GM18867 (cell line): ENCODE results near the gene GRM5.

Experiments
- ATAC-seq: cut with Tn5 transposase; IDR thresholded peaks from one replicate; pipeline ENCODE4 v1.9.1; 2021; ENCODE audit warnings: mild to moderate bottlenecking, moderate library complexity; ENCODE audit not compliant: unreplicated experiment

Gene GRM5

GRCh38 chr11:88623531-88623930 lies 442.3 kb downstream of the GRM5 start:
- no peak for ATAC-seq

DNA sequence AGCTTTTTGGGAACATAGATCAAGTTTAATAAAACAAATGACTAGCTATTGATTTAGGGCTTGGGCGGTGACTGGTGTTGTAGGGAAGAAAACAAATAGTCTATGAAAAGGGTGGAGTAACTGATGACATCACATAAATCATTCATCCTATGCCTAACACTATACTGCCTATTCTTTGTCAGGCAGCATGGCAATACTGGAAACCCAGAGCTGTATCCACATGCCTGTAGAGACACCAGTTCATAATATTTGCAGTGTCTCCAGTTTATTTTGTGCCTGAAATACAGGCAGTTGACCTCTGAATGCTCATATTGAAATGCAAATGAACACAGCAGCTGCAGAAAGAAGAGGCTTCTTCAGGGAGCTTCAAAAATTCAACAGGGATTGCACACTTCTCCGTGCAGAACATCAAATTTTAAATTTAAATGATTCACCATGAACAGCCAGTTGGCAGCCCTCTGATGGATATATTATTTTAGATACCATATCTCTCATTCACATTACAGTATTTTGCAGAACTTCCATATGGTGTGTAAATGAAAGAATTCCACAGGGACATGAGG lies 445.1 kb downstream of the GRM5 start:
- no peak for ATAC-seq

DNA sequence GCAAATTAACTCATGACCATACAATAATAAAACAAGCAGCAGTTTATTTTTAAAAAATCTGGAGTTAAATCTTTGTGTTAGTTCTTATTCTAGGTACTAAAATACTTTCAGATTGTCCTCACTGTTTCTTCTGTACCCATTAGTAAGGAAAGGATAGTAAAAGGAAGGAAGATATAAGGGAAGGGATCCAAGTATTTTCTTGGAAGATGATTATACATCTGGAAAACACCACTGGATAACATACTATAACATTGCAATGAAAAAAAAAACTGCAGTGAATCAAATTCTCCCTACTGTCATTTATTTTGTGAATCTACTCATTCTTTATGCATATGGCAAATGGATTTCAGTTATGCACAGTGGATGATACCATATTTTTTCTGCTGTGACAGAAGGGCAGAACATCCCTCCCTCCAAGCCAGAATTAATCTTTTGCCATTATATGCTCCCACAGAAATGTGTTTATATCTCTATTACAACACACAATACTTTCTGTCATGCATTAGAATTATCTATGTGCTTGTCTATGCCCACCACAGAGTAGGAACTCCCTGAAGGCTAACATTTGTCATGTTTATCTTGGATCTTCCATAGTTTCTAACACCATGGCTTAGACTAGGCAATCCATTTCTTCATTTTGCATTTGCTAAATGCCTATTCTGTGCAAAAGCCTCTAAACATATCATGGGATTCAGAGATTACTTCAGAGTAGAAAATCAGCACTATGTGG lies 446.0 kb downstream of the GRM5 start:
- ATAC-seq: no peak

DNA sequence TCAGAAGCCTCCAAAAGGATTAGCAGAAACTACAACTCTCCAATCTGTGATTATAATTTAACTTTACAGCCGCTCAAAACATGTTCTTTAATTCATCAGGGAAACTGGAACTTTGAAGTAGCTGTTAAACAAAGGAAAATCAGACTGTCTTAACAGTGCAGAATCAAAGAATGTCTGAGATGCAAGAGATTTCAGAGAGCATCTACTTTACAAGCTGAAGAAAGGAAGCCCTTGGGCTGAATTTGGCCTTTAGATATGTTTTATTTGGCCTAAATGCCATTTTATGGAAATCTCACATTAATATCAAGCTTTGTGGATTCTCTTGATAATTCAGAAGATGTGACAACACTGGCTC lies 446.7 kb downstream of the GRM5 start:
- ATAC-seq: no peak

GRCh38 chr11:88618327-88619070 lies 447.3 kb downstream of the GRM5 start:
- no peak for ATAC-seq

DNA sequence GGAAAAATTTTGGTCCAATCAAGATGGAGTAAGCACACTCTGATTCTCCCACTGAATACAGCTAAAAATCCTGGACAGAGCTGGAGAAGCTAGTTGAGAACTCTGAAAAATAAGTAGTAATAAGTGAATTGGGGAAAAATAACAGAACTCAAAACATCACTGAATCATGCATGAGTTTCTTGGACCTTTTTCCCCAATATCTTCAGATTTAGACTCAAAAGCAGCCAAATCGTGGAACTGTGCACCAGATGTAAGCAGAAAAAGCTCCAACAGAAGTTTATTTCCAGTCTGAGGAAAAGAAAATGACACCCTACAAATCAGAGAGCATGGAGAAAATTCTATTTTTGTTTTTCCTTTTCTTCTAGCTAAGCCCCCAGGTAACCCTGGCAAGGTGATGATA lies 448.6 kb downstream of the GRM5 start:
- ATAC-seq: no peak

- no peak for ATAC-seq
Observed at GRCh38 chr11:88604260-88604659, 461.5 kb downstream of the GRM5 start.

GRCh38 chr11:88603091-88603867 lies 462.5 kb downstream of the GRM5 start:
- ATAC-seq: no peak

DNA sequence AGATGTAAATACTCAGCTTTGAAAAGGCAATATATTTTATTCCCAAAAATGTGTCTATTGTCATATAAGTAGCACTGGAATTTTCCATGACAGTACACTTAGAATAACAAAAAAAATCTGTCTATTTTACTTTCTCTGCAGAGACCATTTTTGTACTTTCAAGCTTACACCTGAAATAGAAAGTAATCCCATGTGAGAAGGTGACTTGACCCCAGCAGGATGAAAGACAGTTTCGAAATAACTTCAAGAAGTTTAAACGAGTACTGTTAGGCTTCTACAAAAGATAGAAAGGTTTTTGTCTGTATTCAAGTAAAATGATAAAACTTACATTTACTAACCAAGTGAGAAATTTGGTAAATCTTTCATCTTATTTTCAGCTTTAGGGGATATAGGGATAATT lies 468.4 kb downstream of the GRM5 start:
- no peak for ATAC-seq

DNA sequence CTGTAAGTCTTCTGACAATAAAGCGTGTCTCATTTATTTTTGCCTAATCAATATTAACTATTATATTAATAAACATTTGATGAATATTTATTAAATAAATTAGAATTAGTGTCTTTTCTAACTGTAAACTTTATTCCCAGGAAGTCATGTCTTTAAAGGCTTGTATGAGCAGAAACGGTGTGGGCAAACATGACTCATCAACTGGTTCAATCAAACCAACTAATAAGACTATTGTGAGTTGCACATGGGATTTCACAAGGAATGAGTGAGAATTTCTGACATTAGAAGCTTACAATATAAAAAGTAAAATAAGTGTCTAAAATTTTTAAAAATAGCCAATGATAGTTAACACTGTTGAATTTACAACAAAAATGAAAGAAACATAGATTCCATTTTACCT lies 469.0 kb downstream of the GRM5 start:
- no peak for ATAC-seq

DNA sequence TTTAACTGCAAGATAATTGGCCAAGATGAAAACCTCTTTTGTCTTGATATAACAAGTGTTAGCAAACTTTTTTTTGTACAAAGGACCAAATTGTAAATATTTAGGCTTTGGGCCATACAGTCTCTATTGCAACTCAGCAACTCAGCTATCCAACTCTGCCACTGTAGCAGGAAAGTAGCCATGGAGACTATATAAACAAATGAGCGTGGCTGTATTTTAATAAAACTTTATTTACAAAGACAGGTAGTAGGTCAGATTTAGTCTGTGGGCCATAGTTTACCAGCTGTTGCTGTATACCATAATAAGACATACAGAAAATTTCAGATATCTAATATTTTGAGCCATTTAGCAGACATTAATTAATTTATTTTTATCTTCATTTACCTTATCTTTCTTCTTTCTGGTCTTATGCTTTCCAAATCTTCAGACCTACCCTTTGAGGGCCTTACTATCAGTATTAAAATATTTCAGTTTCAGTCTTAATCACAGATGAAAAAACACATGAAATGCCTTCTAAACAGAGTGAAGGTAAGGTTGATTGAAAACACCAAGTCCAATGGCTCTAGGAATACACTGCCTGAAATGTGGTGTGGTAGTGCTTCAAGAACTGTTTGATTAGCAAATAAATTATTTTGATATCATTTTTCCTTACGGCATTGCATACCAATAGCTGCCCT lies 471.4 kb downstream of the GRM5 start:
- ATAC-seq: no peak

GRCh38 chr11:88590361-88590760 lies 475.4 kb downstream of the GRM5 start:
- no peak for ATAC-seq

DNA sequence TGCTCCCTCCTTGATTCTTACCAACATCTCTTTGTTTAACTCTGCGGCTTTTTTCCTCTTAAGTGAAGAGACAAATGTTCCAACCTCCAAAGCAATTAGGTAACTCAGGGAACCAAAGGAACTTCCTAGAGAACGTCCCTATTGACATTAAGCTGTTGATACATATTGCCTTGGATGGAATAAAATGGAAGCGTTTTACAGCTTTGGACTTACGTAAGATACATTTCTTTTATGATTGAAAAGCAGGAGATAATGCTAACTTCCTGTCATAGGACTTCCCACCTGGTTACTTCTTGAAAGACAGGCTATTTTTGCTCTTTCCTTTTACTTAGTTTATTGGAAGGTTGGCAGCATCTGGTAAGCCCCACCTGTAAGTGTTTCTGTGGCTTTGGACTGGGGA lies 482.5 kb downstream of the GRM5 start:
- no peak for ATAC-seq

- ATAC-seq: no peak
Observed at GRCh38 chr11:88579466-88579865, 486.3 kb downstream of the GRM5 start.

DNA sequence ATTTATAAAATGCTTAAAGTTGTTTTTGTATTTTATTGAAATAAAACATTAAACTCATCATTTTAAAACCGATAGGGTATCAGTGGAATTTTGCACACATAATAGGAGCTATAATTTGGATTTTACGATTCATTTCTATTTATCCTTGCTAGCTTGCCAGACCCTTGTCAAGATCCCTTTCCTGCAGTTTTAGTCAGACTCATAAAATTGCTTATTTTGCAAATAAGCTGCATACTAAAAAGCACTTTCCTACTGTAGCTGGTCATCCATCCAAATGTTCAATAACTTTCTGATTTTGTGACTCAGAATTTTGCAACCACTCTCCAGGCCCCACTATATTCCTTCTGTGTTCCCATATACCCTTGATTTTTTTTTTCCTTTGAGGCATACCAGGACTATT lies 489.0 kb downstream of the GRM5 start:
- ATAC-seq: no peak

DNA sequence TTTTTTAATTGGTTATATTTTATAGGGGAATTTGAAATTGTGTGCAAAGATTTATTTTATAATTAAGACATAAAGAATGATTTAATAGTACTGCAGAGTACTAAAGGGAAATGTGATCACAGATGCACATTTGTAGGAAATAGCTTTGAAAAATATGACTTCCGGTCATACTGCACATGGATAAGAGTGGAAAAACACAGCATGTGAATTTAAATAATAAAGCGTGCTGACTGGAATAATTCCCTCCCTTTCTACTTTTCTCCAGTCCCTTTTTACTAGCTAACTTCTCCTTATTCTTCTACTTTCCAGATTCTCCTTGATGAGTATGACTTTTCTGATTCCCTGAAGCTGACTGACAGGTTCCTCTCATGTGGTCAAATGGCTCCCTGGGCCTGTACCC lies 489.9 kb downstream of the GRM5 start:
- no peak for ATAC-seq

- ATAC-seq: no peak
Observed at GRCh38 chr11:88569342-88569741, 496.4 kb downstream of the GRM5 start.

DNA sequence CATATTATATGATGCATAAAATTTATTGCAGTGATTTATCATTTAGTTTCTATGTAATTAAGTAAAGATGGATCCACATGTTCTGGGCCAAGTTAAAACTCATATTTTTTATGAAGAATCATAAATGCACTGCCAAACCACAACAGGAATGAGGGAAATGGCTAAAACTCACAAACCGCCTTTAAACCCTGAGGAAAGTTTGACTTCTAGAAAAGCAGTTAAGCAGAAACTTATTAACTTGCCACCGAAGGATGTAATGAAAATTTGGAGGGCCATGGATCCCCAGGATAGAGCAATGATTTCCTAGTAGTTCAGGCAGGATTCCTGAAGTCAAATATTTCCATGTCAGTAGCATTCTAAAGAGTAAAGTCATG lies 510.0 kb downstream of the GRM5 start:
- ATAC-seq: no peak

DNA sequence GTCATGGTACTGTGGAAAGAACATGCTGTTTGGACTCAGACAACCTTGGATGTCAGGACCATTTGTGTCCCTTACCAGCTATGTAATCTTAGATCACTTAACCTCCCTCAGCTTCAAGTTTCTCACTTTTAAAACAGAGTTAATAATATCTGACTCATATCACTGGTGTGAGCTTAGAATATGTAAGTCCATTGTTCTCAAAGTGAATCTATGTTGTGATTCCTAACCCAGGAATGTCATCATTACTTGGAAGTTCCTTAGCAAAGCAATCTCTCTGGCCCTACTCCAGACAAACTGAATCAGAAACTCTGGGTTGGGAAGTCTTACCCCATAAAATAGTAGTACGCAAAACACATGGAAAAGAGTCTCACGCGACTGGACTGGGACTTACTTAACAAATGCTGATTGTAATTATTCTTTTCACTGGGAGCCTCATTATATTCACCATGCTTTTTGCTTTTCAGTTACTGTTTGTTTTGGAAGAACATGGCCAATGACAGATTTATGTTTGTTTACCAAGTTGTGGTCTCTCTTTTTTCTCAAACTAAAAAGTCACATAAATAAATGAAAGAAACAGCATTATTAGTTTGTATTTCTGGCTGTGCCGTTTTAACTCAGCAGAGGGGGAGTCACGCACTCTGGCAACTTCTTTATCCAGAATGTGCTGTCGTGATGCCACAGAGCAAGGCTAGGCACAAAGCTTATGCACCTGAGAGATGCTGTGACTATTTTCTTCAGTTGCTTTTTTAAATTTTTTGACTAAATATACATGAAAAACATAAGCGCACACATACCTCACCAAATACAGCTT lies 510.6 kb downstream of the GRM5 start:
- ATAC-seq: no peak

GRCh38 chr11:88553204-88553603 lies 512.6 kb downstream of the GRM5 start:
- no peak for ATAC-seq
